ENCODE measurements around the gene NPVF.
A peak's percentile ranks its signal among the peaks of the same experiment; 100 is the strongest.

The NPVF gene

GRCh38 chr7:25228386-25228785, at the start of gene NPVF:
TSS of gene NPVF (minus strand) at chr7:25228486. CDS start at chr7:25228439, 47 bp downstream.
- no peak for DNase-seq

GRCh38 chr7:25272265-25272664, 44.0 kb upstream of the NPVF start:
- no peak for DNase-seq

GRCh38 chr7:25263337-25263736, 35.1 kb upstream of the NPVF start:
- no peak for DNase-seq

GRCh38 chr7:25262586-25262985, 34.3 kb upstream of the NPVF start:
- no peak for DNase-seq

GRCh38 chr7:25261545-25262140, 33.4 kb upstream of the NPVF start:
- DNase-seq = no peak

GRCh38 chr7:25260862-25261494, 32.7 kb upstream of the NPVF start:
- peak; percentile 55 for DNase-seq

GRCh38 chr7:25259487-25260243, 31.4 kb upstream of the NPVF start:
- peak; percentile 78 for DNase-seq

GRCh38 chr7:25256333-25256819, 28.1 kb upstream of the NPVF start:
- DNase-seq = no peak

- no peak for DNase-seq
Observed at GRCh38 chr7:25255611-25256332, 27.5 kb upstream of the NPVF start.

- DNase-seq = no peak
Observed at GRCh38 chr7:25254604-25255003, 26.3 kb upstream of the NPVF start.

- DNase-seq = no peak
Observed at GRCh38 chr7:25253714-25254113, 25.4 kb upstream of the NPVF start.

- DNase-seq = no peak
Observed at GRCh38 chr7:25250386-25250785, 22.1 kb upstream of the NPVF start.

- DNase-seq = no peak
Observed at GRCh38 chr7:25249772-25250171, 21.5 kb upstream of the NPVF start.

GRCh38 chr7:25246306-25246705, 18.0 kb upstream of the NPVF start:
- no peak for DNase-seq

- no peak for DNase-seq
Observed at GRCh38 chr7:25244254-25245033, 16.2 kb upstream of the NPVF start.

GRCh38 chr7:25242678-25243077, 14.4 kb upstream of the NPVF start:
- no peak for DNase-seq

GRCh38 chr7:25240896-25241295, 12.6 kb upstream of the NPVF start:
- no peak for DNase-seq

GRCh38 chr7:25240340-25240739, 12.1 kb upstream of the NPVF start:
- no peak for DNase-seq

- no peak for DNase-seq
Observed at GRCh38 chr7:25239888-25240287, 11.6 kb upstream of the NPVF start.

GRCh38 chr7:25238066-25238725, 9.9 kb upstream of the NPVF start:
- no peak for DNase-seq

GRCh38 chr7:25235471-25235870, 7.2 kb upstream of the NPVF start:
- no peak for DNase-seq

GRCh38 chr7:25234336-25234735, 6.0 kb upstream of the NPVF start:
- DNase-seq = no peak
